Measurements from ENCODE around the gene KIRREL1.

DNA sequence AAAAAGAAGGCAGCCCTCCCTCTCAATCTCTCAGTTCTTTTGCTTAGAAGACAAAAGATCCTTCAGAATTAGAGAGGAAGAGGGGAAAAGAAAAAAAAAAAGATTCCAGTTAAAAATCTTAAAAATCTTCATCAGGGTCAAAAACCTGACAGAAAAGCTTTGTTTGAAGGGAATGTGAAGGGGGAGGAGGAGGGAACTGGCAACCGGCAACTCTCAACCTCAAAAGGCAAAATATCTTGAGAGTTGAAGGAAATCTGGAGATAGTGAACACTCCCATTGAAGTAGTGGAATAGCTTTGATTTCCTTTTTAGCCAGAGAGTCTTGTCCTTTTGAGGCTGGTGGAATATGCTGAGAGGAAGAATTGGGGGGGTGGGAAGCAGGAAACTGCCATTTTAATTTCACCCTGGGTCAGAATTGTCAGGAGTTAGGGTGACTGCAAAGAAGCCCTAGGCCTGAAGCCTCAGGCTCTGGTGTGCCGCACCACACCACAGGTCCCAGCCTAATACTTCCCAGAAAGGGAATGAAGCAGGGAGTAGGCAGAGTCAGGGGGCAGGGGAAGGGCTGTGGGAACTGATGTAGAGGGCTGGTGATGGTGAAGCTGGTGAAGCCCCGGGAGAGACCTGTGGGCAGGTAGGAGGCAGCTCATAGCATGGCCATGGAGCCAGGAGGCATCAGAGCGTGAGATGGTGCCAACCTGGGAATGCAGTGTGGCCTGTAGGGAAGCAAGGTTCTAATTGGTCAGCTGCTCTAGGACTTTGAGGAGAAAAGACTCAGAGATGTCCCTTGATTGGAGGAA is 24.6 kb downstream of the KIRREL1 start:
- TF ChIP-seq, protein P1, sequence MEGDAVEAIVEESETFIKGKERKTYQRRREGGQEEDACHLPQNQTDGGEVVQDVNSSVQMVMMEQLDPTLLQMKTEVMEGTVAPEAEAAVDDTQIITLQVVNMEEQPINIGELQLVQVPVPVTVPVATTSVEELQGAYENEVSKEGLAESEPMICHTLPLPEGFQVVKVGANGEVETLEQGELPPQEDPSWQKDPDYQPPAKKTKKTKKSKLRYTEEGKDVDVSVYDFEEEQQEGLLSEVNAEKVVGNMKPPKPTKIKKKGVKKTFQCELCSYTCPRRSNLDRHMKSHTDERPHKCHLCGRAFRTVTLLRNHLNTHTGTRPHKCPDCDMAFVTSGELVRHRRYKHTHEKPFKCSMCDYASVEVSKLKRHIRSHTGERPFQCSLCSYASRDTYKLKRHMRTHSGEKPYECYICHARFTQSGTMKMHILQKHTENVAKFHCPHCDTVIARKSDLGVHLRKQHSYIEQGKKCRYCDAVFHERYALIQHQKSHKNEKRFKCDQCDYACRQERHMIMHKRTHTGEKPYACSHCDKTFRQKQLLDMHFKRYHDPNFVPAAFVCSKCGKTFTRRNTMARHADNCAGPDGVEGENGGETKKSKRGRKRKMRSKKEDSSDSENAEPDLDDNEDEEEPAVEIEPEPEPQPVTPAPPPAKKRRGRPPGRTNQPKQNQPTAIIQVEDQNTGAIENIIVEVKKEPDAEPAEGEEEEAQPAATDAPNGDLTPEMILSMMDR (IDR thresholded peaks at IDR 0.05), result no peak
- TF ChIP-seq POLR2A (IDR thresholded peaks at IDR 0.05), result no peak

Measured in lower leg skin (tissue), 3 donors.